ENCODE results near the gene PGAM4.
"Not testable (repeated sequence)": the region's sequence is repeated elsewhere in the genome, so short reads cannot be mapped to it uniquely, and the experiment has no call there.

PGAM4 gene

DNA sequence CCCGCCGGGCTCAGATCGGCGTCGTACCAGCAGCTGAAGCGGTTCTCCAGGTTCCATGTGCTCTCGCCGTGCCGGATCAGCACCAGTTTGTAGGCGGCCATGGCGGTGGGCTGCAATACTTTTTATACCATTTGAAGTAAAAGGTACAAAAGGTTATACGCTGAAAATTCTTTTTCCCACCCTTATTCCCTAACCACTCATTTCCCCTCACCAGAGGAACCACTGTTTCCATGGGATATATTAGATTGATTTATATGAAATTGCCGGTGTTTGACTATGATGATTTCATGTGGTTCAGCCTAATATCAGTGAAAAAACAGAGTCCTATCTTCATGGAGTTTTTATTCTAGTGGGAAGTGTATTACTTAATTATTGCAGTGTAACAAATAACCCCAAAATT lies at the start of gene PGAM4:
TSS of gene PGAM4 (minus strand) at position 101 of the 400 bp plus-strand sequence. CDS start at position 101, 0 bp downstream.
- DNase-seq: no peak

GRCh38 chrX:78011846-78012245 lies 42.4 kb upstream of the PGAM4 start:
- no peak for DNase-seq

- no peak for DNase-seq
Measured at GRCh38 chrX:77979870-77980269, 10.4 kb upstream of the PGAM4 start.

GRCh38 chrX:77977518-77977917 lies 8.1 kb upstream of the PGAM4 start:
- no peak for DNase-seq

DNA sequence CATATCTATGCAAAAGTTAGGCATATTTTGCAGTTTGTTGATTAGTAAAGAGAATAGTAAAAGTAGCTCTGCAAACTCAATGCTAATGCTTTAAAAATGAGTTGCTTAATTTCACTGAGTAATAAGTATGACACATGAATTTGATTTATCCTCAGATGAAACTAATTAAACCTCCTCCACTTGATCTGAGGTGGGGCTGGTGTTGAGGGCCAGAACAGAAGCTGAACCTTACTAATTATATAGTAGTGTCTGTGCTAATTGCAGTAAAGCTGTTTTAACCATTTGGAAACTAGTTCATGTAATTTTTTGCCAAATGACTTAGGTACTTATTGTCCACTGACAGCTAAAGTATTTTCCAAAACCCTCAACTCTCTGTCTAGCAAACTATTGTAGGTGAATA lies 7.7 kb upstream of the PGAM4 start:
- DNase-seq: no peak

DNA sequence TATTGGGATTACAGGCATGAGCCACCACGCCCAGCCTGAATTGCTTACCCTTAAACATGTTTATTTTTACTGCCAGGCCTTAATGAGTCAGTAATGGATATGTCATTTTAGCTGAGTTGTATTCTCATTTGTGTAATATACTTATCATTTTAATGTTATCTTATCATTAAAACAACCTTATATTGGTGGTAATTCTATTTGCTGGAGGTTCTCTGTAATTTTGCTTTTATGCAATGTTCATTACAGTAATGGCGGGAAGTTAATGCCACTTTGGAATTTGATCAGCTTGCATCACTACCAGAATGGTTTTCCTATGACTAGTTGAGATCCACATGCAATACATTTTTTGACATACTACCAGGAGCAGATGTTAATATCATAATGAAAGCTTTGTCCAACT lies 6.3 kb upstream of the PGAM4 start:
- DNase-seq: no peak

GRCh38 chrX:77967631-77968030 lies 1.8 kb downstream of the PGAM4 start:
- DNase-seq: no peak

DNA sequence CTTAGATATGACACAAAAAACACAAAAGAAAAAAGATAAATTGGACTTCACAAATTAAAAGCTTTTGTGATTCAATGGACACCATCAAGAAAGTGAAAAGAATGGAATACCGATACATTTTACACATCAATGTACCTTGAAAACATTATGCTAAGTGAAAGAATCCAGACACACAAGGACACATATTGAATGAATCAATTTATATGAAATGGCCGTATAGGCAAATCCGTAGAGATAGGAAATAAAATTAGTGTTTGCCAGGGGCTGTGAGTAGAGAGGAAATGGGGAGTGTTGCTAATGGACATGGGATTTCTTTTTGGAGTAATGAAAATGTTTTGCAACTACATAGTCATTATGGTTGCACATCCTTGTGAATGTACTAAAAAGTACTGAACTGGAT lies 3.1 kb downstream of the PGAM4 start:
- DNase-seq: no peak

- DNase-seq: peak; percentile 9
Measured at GRCh38 chrX:77962068-77962902, 7.2 kb downstream of the PGAM4 start.

DNA sequence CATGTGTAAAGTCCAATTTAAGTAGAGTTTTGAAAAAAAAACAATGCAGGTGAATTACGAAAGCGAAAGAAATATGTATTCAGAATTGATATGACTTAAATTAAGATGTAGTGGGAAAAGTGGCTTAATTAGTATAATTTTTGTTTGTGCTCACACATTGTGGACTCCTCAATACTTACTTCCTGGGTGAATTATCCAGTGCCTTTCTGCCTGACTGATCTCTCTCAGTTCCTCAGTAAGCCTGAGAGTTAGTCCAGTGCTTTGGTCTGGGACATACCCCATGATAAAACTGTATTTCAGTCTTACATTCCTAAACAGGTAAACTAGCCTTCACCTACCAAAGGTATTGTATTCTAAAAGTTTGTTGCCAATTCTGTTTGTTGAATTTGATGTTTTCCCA lies 8.4 kb downstream of the PGAM4 start:
- no peak for DNase-seq

GRCh38 chrX:77960567-77960966 lies 8.9 kb downstream of the PGAM4 start:
- DNase-seq: no peak

DNA sequence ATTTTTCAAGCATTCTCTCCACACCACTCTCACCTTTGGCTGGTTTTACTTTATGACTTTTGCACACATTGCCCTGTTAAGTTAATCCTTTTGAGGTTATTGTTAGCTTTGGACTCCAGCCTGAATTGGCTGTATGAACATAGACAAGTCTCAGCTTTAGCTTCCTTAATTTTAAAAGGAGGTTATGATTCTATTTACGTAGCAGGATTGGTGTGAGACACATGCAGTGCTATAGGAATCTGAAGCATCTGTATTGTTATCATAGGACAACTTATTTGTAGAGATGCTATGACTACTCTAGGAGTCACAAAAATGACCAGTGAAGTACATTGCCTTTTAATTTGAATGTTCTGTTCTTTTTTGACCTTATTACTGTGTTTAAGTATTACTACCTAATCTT lies 15.7 kb downstream of the PGAM4 start:
- DNase-seq: peak; percentile 7

GRCh38 chrX:77953302-77953701 lies 16.1 kb downstream of the PGAM4 start:
- DNase-seq: peak; percentile 57

DNA sequence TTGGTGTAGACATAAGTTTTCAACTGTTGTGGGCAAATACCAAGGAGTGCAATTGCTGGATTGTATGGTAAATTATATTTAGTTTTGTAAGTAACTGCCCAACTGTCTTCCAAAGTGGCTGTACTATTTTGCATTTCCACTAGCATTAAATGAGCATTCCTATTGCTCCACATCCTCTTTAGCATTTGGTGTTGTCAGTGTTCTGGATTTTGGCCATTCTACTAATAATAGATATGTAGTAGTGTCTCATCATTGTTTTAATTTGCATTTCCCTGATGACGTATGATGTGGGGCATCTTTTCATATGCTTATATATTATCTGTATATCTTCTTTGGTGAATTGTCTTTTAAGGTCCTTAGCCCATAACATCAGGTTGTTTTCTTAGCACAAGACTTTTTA lies 17.3 kb downstream of the PGAM4 start:
- DNase-seq: no peak

- no peak for DNase-seq
Measured at GRCh38 chrX:77949840-77950239, 19.6 kb downstream of the PGAM4 start.

DNA sequence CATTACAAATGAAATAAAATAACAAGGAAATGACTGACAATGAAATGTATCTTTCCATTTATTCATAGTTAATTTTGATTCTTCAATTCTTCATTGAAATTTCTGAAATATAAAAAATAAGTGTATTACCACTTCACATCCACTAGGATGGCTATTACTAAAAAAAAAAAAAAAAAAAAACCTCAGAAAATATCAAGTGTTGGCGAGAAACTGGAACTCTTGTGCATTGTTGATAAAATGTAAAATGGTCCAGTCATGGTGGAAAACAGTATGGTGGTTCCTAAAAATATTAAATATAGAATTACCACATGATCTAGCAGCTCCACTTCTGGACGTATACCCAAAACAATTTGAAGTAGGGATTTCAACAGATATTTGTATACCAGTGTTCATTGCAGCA lies 22.9 kb downstream of the PGAM4 start:
- no peak for DNase-seq

DNA sequence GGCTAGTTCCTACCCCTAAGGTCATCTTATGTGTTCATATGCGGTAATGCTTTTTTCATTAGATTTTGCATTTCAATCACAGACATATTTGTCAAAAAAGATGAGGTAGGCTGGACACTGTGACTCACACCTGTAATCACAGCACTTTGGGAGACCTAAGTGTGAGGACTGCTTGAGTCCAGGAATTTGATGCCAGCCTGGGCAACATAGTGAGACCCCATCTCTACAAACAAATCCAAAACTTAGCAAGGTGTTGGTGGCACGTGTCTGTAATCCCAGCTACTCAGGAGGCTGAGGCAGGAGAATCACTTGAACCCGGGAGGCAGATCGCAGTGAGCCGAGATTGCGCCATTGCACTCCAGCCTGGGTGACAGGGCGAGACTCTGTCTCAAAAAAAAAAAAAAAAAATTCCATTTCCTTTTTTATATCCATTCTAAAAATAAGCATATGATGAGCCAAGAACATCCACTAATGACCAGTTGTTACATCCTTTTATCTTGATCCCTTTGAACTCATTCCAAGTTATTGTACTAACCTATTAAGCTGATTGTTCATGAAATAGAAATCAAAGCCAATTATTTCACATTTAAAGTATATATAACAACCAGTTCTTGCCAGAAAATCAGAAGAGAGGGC lies 23.4 kb downstream of the PGAM4 start:
- DNase-seq: no peak

DNA sequence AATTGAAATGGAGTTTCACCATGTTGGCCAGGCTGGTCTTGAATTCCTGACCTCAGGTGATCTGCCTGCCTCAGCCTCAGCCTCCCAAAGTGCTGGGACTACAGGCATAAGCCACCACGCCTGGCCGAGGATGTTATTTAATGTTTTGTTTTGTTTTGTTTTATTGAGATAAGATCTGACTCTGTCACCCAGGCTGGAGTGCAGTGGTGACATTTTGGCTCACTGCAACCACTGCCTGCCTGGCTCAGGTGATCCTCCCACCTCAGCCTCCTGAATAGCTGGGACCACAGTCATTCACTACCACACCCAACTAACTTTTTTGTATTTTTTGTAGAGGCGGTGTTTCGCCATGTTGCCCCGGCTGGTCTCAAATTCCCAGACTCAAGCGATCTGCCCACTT lies 24.4 kb downstream of the PGAM4 start:
- DNase-seq: not testable (repeated sequence)

- peak; percentile 71 for DNase-seq
Measured at GRCh38 chrX:77938083-77938680, 31.3 kb downstream of the PGAM4 start.

- no peak for DNase-seq
Measured at GRCh38 chrX:77937291-77937690, 32.1 kb downstream of the PGAM4 start.

- no peak for DNase-seq
Measured at GRCh38 chrX:77936299-77936698, 33.1 kb downstream of the PGAM4 start.

DNA sequence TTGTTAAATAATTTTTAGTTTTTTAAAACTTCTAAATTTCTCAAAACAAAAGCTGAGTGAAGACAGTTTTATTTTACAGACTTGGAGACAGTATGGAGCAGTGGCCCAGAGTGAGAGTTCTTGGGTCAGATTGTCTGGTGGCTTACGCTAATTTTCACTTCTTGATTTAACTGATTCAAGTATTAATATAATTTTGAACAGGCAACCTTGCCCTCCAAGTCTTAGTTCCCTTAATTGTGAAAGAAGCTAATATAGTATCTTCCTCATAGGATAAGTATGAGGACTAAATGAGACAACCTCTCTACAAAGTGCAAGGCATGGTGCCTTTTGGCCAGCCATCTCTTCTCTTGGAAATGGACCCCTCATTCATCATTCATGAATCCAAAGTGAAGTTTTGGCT lies 33.6 kb downstream of the PGAM4 start:
- DNase-seq: no peak

DNA sequence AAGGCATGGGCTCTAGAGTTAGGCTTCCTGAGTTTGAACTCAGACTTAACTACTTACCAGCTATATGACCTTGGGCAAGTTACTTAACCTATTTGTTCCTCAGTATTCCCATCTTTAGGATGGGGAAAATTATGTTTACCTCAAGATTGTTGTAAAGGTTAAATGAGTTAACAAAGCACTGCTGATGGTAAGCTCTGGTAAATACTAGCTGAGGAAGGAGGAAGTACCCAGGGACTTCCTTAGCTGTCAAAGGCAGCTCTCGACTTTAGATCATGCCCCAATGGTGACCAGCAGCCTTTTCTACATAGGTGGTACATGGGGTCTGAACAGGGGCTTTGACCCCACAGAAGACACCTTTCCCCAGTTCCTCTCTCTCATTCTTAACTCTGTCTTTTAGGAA lies 38.9 kb downstream of the PGAM4 start:
- DNase-seq: peak; percentile 39

DNA sequence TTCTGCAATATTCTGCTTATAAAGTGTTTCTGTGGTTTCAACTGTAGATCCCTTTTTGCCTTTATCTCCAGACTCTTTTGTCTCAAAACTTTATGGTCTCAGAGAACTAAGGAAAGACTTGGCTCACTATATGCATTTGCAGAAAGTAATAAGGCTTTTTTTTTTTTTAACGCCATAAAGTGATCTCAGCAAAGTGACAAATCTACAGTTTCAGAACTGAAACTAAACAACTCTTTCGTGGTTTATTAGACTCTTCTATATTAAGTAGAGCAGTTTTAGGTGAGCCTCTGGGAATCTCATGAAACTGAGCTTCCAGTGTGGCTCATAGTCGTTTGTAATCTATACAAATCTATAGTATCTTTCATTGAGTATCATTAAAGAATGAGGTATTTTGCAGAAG lies 43.7 kb downstream of the PGAM4 start:
- DNase-seq: peak; percentile 35

All from hematopoietic multipotent progenitor cell treated with erythropoietin and hydrocortisone succinate and interleukin-3 and kit ligand, for 4 days (in vitro differentiated cells).